COLO668 (cell line): ENCODE data around the gene MTFP1.
A peak's percentile ranks its signal among the peaks of the same experiment; 100 is the strongest.
"Not testable (repeated sequence)": the region's sequence is repeated elsewhere in the genome, so short reads cannot be mapped to it uniquely, and the experiment has no call there.

Experiments
- DNase-seq: peaks from one replicate; lab custom pipeline; 2025; ENCODE audit not compliant: unreplicated experiment; lab: John Stamatoyannopoulos, UW

The MTFP1 gene

DNA sequence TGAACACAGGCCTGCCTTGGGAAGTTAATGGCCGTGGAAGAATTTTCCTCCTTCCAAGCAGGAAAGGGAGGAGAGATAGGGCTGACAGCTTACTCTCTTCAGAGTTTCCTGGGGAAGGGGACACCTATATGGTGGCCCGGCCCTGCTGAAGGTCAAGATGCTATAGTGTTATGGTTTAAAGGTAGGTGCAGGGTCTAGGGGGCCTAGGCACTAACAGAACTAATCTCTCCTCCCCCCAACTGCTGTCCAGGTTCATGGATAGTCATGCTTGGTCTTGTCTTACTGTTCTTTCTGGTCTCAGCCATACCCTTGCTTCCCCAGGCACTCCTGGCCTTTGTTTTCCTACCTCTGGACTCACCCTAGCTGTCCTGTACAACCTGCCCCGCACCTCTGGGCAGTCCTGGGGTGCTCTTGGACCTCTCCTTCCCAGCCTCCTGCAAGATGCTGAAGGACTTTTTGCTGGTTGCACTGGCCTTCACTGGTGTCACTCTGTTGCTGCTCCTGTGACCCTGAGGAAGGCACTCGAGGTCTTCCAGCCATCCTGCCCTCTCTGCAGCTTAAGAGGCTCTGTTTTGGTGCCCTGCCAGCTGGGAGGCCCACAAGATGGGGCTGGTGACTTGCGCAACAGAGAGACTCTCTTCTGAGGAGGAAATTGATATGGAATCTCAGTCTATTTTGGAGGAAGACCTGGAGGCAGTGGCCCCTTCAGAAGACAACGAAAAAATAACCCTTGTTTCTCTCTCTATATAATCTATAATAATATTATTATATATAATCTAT lies 28.4 kb downstream of the MTFP1 start:
- DNase-seq = peak; percentile 42

DNA sequence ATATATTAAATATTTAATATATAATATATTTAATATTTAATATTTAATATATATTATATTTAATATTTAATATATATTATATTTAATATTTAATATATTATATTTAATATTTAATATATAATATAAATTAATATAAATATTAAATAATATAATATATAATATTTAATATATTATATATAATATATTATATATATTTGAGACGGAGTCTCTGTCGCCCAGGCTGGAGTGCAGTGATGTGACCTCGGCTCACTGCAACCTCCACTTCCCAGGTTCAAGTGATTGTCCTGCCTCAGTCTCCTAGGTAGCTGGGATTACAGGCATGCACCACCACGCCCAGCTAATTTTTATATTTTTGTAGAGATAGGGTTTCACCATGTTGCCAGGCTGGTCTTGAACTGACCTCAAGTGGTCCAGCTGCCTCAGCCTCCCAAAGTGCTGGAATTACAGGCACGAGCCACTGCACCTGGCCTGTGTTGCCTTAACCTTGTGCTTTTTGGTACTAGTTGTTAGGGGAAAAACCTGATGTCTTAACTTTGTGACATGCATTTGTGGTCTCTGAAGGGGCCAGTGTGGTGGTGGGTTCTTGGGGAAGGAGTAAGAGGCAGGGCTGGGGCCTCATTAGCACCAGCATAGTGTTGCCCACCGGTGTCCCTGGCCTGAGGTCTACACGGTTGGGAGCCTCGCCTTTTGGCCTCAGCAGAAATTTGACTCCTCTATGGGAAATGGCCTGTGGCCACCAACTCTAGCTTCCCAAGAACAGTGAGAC lies 29.7 kb downstream of the MTFP1 start:
- no peak for DNase-seq

DNA sequence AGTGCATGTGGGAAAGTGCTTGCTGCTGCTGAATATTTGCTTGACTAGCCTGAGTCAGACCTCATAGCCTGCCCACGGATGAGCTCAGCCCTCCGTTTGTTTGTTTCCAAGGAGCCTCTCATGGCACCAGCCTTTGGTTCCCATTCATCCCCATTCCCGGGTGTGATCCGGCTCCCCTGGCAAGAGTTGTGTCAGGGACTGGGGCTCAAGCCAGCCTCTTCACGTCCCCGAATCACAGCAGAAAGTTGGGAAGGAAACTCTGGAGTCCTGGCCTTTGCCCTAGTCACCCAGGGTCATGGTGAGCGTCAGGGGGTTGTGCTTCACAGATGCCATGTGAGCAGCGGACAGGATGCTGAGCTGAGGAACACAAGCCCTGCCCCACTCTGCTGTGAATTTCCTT lies 32.4 kb downstream of the MTFP1 start:
- DNase-seq = no peak

DNA sequence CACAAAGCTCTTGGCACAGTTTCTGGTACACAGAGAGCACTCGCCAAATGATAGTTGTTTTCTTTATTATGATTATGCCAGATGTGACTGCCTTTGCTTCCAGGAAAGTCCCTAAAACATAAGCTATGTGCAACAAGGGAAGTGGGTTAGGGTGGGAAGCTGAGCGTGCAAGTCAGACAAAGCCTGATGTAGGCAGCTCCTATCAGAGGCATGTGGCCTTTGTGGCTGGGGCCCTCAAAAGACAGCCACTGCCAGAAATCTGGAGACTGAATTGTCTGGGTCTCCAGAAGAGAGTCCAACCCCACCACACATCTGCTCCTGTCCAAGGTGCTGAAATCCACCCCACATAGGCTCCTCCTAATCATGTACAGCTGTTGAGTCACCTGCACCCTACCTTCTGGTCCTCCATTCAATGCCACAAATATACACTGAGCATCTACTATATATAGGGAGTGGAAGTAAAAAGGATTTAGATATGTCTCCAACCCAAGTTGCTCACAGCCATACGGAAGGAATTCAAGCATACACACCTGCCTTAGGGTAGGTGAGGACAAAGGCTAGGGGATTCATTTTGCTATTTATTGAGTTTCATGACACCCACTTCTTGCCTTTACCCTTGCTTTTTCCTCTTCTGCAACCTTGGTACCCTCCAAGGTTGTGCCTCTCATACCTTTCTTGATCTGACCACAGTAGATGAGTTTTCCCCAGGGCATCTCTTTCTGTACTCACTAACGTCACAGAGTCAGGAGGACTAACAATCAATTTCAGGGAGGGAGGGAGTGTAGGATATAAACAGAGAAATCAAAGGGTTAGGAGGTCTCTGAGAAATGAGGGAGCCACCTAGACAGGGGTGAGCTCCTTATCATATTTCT lies 33.8 kb downstream of the MTFP1 start:
- DNase-seq = no peak

- peak; percentile 73 for DNase-seq
These were observed 34.6 kb downstream of the MTFP1 start for GRCh38 chr22:30460147-30460546.

- not testable (repeated sequence) for DNase-seq
These were observed 35.0 kb downstream of the MTFP1 start for GRCh38 chr22:30460555-30460954.

- no peak for DNase-seq
These were observed 43.6 kb downstream of the MTFP1 start for GRCh38 chr22:30469165-30469564.

DNA sequence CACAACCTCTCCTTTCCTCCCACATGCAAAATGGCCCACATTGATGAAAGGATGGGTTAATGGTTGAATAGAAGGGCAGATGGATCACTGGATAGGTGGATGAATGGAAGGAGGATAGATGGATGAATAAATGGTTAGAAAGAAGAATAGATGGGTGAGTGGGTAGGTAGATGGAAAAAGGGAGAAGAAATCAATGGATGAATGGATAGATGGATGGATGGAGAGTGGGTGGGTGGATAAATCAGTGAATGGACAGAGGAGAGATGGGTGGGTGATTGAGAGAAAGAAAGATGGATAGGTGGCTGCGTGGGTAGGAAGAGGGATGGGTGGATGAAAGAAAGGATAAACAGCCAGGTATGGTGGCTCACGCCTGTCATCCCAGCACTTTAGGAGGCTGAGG lies 45.1 kb downstream of the MTFP1 start:
- no peak for DNase-seq

DNA sequence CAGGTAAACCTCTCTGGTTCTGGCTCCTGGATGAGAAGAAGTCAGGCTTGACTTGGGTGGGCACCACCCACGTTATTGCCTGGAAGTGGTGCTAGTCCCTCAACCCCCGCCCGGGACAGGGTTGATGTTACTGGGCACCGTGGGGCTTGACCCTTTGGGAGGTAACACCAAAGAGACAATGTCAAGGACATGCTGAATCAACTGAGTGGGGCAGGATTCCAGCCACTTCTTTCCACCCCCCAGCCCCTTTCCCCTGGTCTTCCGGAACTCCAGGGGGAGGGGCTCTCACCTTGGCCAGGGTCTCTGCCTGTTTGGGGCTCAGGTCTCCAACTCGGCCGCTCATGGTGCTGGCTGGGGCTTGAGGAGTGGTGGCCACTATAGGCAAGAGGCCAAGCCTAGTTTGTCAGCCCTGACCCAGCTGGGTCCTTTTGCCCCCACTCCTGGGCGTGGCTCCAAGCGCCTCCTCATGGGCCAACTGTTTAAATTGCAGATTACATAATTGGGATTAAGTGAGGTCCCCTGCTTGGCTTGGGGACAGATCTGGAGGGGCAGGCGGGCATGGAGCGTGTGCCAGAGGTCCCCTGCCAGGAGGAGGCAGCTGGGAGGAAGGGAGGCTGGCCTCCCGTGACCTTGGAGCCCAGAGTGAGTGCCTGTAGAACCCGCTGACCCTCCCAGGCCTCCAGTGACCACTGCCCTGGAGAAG lies 46.2 kb downstream of the MTFP1 start, which contains the start of gene SEC14L3:
Gene SEC14L3, minus strand, starts transcription at position 402 of the 703 bp plus-strand sequence. Its CDS starts 59 bp downstream, at position 343.
- DNase-seq = no peak

GRCh38 chr22:30472994-30473720 lies 47.6 kb downstream of the MTFP1 start:
- no peak for DNase-seq

DNA sequence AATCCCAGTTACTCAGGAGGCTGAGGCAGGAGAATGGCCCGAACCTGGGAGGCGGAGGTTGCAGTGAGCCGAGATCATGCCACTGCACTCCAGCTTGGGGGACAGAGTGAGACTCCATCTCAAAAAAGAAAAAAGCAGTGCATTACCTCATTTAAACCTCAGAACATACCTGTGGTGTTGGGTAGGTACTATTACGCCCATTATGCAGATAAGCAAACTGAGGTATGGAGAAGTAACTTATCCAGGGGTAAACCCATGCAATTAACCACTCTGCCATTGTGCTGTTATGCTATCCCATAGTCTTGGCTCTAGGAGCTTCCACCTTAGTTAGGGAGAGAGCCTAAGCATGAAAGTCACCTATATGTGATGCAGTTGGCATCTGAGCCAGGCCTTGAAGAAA lies 48.6 kb downstream of the MTFP1 start:
- DNase-seq = no peak

DNA sequence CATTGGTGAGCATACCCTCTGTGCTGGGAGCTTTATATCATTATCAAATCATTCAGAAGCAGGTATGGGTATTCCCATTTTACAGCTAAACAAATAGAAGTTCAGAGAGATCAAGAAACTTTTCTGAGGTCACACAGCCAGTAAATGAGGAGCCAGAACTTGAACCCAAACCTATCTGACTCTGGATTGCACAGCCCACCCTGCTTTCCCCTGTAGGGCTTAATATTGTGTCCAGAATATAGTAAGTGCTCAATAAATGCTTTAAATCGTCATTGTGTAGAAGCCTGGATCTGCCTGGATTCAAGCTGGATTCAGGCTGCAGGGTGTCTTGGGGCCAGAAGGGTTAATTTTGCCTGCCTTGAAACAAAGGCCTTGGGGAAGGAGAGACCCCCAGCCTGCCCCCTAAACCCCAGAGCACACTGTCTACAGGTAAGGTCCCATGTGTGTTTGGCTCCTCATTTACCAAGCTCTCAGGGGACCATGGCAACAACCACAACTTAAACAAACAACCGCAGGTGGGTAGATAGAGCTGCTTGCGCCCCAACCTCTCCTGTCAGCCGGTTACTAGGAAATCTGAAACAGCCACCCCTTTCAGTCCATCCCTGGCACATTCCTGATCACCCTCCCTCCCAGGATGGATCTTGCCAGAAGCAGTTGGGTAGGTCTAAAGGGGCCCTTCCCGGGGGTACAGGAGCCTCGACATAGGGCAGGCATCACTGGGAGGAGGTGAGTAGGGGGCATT lies 49.3 kb downstream of the MTFP1 start:
- DNase-seq = peak; percentile 85
